GM12891 (cell line): Measurements from ENCODE around the gene PPP1R15B.

Experiments
- PAX5 ChIP-seq: IDR thresholded peaks from 2 replicates; pipeline ENCODE4 v1.6.1; 2011; ENCODE audit warnings: low read length, moderate library complexity, mild to moderate bottlenecking; ENCODE audit not compliant: insufficient read depth, severe bottlenecking
- POLR2A ChIP-seq: IDR thresholded peaks from 2 replicates; pipeline ENCODE4 v1.6.1; 2011; ENCODE audit warnings: low read depth, low read length, control low read depth

GRCh38 chr1:204434116-204434755 is 22.6 kb upstream of the PPP1R15B start:
- TF ChIP-seq POLR2A (no peak), PAX5 (no peak)
